Measurements from ENCODE around the gene TNRC6B. TPM values are rescaled to one million over a fixed set of nuclear protein-coding genes. Genes with fewer than 3 reads are reported as not detected.
"Not testable (repeated sequence)": the region's sequence is repeated elsewhere in the genome, so short reads cannot be mapped to it uniquely, and the experiment has no call there.

TNRC6B gene
- total RNA-seq, 1 donor = 26.4 TPM

DNA sequence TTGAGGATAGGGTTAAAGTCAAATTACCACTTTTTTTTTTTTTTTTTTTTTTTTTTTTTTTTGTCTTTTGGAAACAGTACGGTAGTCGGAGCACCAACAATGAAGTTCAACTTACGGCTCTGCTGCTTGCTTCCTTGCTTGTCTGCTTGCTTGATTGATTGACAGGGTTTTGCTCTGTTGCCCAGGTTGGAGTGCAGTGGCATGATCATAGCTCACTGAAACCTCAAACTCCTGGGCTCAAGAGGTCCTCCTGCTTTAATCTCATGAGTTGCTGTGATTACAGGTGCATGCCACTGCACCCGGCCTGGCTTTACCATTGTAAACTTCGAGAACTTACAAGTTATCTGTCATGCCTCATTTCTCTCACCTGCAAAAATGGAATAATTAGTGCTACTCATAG lies 198.4 kb downstream of the TNRC6B start:
- Histone ChIP-seq H3K36me3 (ENCODE audit: insufficient read depth, low read length) (no peaks in the 10 kb centered on the region), H3K79me2 (ENCODE audit: insufficient read depth, low read length) (peaks cover 70% of the 10 kb centered on the region), H3K9me3 (ENCODE audit: low read depth, low read length) (no peaks in the 10 kb centered on the region), H2AFZ (ENCODE audit: low read length) (no peak overlapping the region), H3K4me1 (ENCODE audit: insufficient read depth, low read length) (peaks cover 2% of the 10 kb centered on the region), H4K20me1 (ENCODE audit: insufficient read depth, low read length) (peaks cover 2% of the 10 kb centered on the region), H3K27me3 (ENCODE audit: insufficient read depth, low read length) (no peaks in the 10 kb centered on the region), H3K27ac (ENCODE audit: low read depth, low read length) (no peak overlapping the region), H3K4me2 (ENCODE audit: insufficient read depth, low read length) (no peak overlapping the region), H3K4me3 (ENCODE audit: insufficient read depth, low read length) (no peak overlapping the region)
- no peak for TF ChIP-seq CTCF (IDR thresholded peaks at IDR 0.05; ENCODE audit: extremely low read depth, low read depth, low read length)
- no peak for DNase-seq (ENCODE audit: insufficient read length, low spot score, missing footprints)

- H3K79me2 ChIP-seq (ENCODE audit: insufficient read depth, low read length) = peaks cover 76% of the 10 kb centered on the region
- H3K27ac ChIP-seq (ENCODE audit: low read depth, low read length) = no peak overlapping the region
- H4K20me1 ChIP-seq (ENCODE audit: insufficient read depth, low read length) = peaks cover 7% of the 10 kb centered on the region
- no peaks in the 10 kb centered on the region for H3K27me3 ChIP-seq (ENCODE audit: insufficient read depth, low read length)
- no peaks in the 10 kb centered on the region for H3K36me3 ChIP-seq (ENCODE audit: insufficient read depth, low read length)
- H3K4me3 ChIP-seq (ENCODE audit: insufficient read depth, low read length) = no peak overlapping the region
- no peak overlapping the region for H2AFZ ChIP-seq (ENCODE audit: low read length)
- TF ChIP-seq CTCF (IDR thresholded peaks at IDR 0.05; ENCODE audit: extremely low read depth, low read depth, low read length) = no peak
- DNase-seq (ENCODE audit: insufficient read length, low spot score, missing footprints) = no peak
- H3K9me3 ChIP-seq (ENCODE audit: low read depth, low read length) = no peaks in the 10 kb centered on the region
- H3K4me2 ChIP-seq (ENCODE audit: insufficient read depth, low read length) = no peak overlapping the region
- no peaks in the 10 kb centered on the region for H3K4me1 ChIP-seq (ENCODE audit: insufficient read depth, low read length)
These were observed 200.2 kb downstream of the TNRC6B start for GRCh38 chr22:40377931-40378330.

- not testable (repeated sequence) for H3K27ac ChIP-seq (ENCODE audit: low read depth, low read length); H3K4me2 ChIP-seq (ENCODE audit: insufficient read depth, low read length); H3K36me3 ChIP-seq (ENCODE audit: insufficient read depth, low read length); H3K27me3 ChIP-seq (ENCODE audit: insufficient read depth, low read length); H3K9me3 ChIP-seq (ENCODE audit: low read depth, low read length); H3K4me1 ChIP-seq (ENCODE audit: insufficient read depth, low read length); DNase-seq (ENCODE audit: insufficient read length, low spot score, missing footprints); H3K4me3 ChIP-seq (ENCODE audit: insufficient read depth, low read length); H2AFZ ChIP-seq (ENCODE audit: low read length); H4K20me1 ChIP-seq (ENCODE audit: insufficient read depth, low read length)
- peaks cover 73% of the 10 kb centered on the region for H3K79me2 ChIP-seq (ENCODE audit: insufficient read depth, low read length)
These were observed 200.7 kb downstream of the TNRC6B start for GRCh38 chr22:40378448-40378847.

DNA sequence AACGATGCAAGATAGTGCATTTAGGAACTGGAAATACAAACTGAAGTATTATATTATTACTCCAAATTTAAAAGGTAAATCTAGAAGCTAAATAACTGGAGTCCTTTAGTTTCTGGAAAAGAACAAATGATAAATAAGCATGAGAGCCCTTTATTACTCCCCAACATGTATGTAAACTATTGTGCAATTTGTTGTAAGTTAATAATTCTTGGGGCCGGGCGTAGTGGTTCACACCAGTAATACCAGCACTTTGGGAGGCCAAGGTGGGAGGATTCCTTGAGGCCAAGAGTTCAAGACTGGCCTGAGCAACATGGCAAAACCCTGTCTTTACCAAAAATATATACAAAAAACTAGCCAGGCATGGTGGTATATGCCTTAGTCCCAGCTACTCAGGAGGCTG lies 203.7 kb downstream of the TNRC6B start:
- no peak for TF ChIP-seq CTCF (IDR thresholded peaks at IDR 0.05; ENCODE audit: extremely low read depth, low read depth, low read length)

More for the DNA sequence above, 203.7 kb downstream of the TNRC6B start:
- Histone ChIP-seq H3K4me2 (ENCODE audit: insufficient read depth, low read length) (no peak overlapping the region), H3K36me3 (ENCODE audit: insufficient read depth, low read length) (no peaks in the 10 kb centered on the region), H3K27me3 (ENCODE audit: insufficient read depth, low read length) (no peaks in the 10 kb centered on the region), H3K4me3 (ENCODE audit: insufficient read depth, low read length) (no peak overlapping the region), H3K79me2 (ENCODE audit: insufficient read depth, low read length) (peaks cover 64% of the 10 kb centered on the region), H4K20me1 (ENCODE audit: insufficient read depth, low read length) (peaks cover 7% of the 10 kb centered on the region), H3K27ac (ENCODE audit: low read depth, low read length) (no peak overlapping the region), H3K9me3 (ENCODE audit: low read depth, low read length) (no peaks in the 10 kb centered on the region), H2AFZ (ENCODE audit: low read length) (no peak overlapping the region), H3K4me1 (ENCODE audit: insufficient read depth, low read length) (peaks cover 18% of the 10 kb centered on the region)
- no peak for DNase-seq (ENCODE audit: insufficient read length, low spot score, missing footprints)
